ENCODE data around the gene THSD1. TPM values are rescaled to one million over a fixed set of nuclear protein-coding genes. Genes with fewer than 3 reads are reported as not detected.

The THSD1 gene
- total and polyA plus RNA-seq, 4 donors, result 7.0 to 39.6 (median 10.4) TPM

GRCh38 chr13:52395704-52396103 lies 10.3 kb downstream of the THSD1 start:
- ATAC-seq (ENCODE audit: insufficient read depth, low FRiP score), result no peak
- no peaks in the 10 kb centered on the region for H3K9me3 ChIP-seq (ENCODE audit: control insufficient read depth in 4 of 4, insufficient read depth in 3 of 4, low read length in 3 of 4)
- H3K27me3 ChIP-seq (ENCODE audit: control insufficient read depth in 3 of 3, insufficient read depth in 3 of 3, low read length in 2 of 3), result no peaks in the 10 kb centered on the region
- H3K27ac ChIP-seq (ENCODE audit: low read depth in 1 of 2, low read length in 1 of 2), result no peak overlapping the region
- peaks cover 0 to 12% (median 3%) of the 10 kb centered on the region in 5 donors for H3K4me1 ChIP-seq (ENCODE audit: control insufficient read depth in 5 of 5, insufficient read depth in 5 of 5, low read length in 5 of 5)
- 71% methylated on average over 4 of the region's 4 CpGs for WGBS, 2 donors
- no peak overlapping the region for H3K9ac ChIP-seq (ENCODE audit: insufficient read depth in 1 of 2, low read length in 2 of 2)
- no peak overlapping the region for H3K4me3 ChIP-seq
- no peak for DNase-seq
- H3K36me3 ChIP-seq (ENCODE audit: control insufficient read depth in 4 of 4, insufficient read depth in 4 of 4, low read length in 4 of 4), result peaks cover 0 to 4% (median 0%) of the 10 kb centered on the region in 4 donors
- TF ChIP-seq, protein P1, sequence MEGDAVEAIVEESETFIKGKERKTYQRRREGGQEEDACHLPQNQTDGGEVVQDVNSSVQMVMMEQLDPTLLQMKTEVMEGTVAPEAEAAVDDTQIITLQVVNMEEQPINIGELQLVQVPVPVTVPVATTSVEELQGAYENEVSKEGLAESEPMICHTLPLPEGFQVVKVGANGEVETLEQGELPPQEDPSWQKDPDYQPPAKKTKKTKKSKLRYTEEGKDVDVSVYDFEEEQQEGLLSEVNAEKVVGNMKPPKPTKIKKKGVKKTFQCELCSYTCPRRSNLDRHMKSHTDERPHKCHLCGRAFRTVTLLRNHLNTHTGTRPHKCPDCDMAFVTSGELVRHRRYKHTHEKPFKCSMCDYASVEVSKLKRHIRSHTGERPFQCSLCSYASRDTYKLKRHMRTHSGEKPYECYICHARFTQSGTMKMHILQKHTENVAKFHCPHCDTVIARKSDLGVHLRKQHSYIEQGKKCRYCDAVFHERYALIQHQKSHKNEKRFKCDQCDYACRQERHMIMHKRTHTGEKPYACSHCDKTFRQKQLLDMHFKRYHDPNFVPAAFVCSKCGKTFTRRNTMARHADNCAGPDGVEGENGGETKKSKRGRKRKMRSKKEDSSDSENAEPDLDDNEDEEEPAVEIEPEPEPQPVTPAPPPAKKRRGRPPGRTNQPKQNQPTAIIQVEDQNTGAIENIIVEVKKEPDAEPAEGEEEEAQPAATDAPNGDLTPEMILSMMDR (IDR thresholded peaks at IDR 0.05; ENCODE audit: control extremely low read depth, extremely low read depth), result no peak

DNA sequence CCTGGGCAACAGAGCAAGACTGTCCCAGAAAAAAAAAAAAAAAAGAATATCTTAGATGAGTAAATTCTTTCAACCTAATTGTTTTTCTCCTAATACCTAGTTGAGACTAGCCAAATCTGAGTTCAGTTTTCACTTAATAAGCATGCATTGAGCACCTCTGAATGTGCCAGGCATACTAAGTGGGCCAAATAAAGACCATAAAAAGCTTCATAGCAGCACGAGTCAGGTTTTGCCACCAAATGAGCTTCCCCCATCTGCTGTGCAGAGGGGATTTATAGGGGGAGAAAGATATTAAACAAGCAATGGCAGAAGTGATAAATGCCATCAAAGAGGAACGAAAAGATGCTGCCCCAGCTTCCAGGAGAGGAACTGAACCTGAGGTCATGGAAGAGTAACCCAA lies 11.4 kb downstream of the THSD1 start:
- no peaks in the 10 kb centered on the region for H3K9me3 ChIP-seq (ENCODE audit: control insufficient read depth in 4 of 4, insufficient read depth in 3 of 4, low read length in 3 of 4)
- no peak overlapping the region for H3K4me3 ChIP-seq
- 65 to 75% methylated on average over 2 of the region's 2 CpGs for WGBS, 2 donors
- DNase-seq (no peak), ATAC-seq (ENCODE audit: insufficient read depth, low FRiP score) (no peak)
- H3K27me3 ChIP-seq (ENCODE audit: control insufficient read depth in 3 of 3, insufficient read depth in 3 of 3, low read length in 2 of 3), result no peaks in the 10 kb centered on the region
- H3K27ac ChIP-seq (ENCODE audit: low read depth in 1 of 2, low read length in 1 of 2), result no peak overlapping the region
- TF ChIP-seq, protein P1 (IDR thresholded peaks at IDR 0.05; ENCODE audit: control extremely low read depth, extremely low read depth), result no peak
- peaks cover 0 to 4% (median 0%) of the 10 kb centered on the region in 4 donors for H3K36me3 ChIP-seq (ENCODE audit: control insufficient read depth in 4 of 4, insufficient read depth in 4 of 4, low read length in 4 of 4)
- no peak overlapping the region for H3K9ac ChIP-seq (ENCODE audit: insufficient read depth in 1 of 2, low read length in 2 of 2)
- H3K4me1 ChIP-seq (ENCODE audit: control insufficient read depth in 5 of 5, insufficient read depth in 5 of 5, low read length in 5 of 5), result peaks cover 0 to 12% (median 3%) of the 10 kb centered on the region in 5 donors

DNA sequence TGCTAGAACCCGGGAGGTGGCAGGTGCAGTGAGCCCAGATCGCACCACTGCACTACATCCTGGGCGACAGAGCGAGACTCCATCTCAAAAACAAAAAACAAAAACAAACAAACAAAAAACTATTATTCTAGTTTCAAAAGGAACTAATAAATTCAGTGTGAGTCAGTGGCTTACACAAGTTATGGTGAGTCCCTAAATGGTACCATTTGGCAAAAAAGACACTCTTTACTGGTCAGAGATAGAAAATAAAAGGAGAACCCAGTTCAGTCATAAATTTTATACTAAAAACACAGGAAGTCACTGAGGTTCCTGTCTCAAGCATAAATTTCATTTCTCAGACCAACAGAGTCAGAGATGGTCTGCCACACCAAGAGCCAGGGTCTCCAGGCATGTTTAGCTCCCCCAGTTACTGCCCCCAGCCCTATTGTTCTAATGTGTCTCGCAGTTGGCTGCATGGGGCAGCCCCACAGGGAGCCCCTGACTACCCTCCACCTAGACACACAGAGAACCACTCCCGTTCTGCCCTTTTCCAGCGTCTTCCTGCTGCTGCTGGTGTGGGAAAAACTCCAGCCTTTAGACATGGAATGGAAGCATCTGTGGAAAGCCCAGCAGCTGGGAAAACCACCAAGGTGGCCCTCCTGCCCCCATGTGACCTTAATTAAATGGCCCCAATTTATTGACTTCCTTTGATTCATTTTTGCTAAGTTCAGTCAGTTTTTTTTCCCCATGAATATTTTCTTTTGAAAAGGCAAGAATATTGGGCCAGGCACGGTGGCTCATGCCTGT lies 12.2 kb downstream of the THSD1 start:
- no peaks in the 10 kb centered on the region for H3K27me3 ChIP-seq (ENCODE audit: control insufficient read depth in 3 of 3, insufficient read depth in 3 of 3, low read length in 2 of 3)
- no peak for ATAC-seq (ENCODE audit: insufficient read depth, low FRiP score)
- H3K9me3 ChIP-seq (ENCODE audit: control insufficient read depth in 4 of 4, insufficient read depth in 3 of 4, low read length in 3 of 4), result no peaks in the 10 kb centered on the region
- 71 to 78% methylated on average over 8 of the region's 8 CpGs for whole genome bisulfite sequencing, 2 donors
- peaks cover 0 to 12% (median 3%) of the 10 kb centered on the region in 5 donors for H3K4me1 ChIP-seq (ENCODE audit: control insufficient read depth in 5 of 5, insufficient read depth in 5 of 5, low read length in 5 of 5)
- H3K36me3 ChIP-seq (ENCODE audit: control insufficient read depth in 4 of 4, insufficient read depth in 4 of 4, low read length in 4 of 4), result peaks cover 0 to 4% (median 0%) of the 10 kb centered on the region in 4 donors
- H3K9ac ChIP-seq (ENCODE audit: insufficient read depth in 1 of 2, low read length in 2 of 2), result no peak overlapping the region
- no peak overlapping the region for H3K27ac ChIP-seq (ENCODE audit: low read depth in 1 of 2, low read length in 1 of 2)
- H3K4me3 ChIP-seq, result no peak overlapping the region
- DNase-seq, result no peak
- TF ChIP-seq, protein P1 (IDR thresholded peaks at IDR 0.05; ENCODE audit: control extremely low read depth, extremely low read depth), result no peak

Data from lung (tissue), 12 donors.